Pancreas (tissue), 10 donors: Measurements from ENCODE around the gene SLC26A11. TPM values are rescaled to one million over a fixed set of nuclear protein-coding genes. Genes with fewer than 3 reads are reported as not detected.

Experiments used
- ATAC-seq, 4 donors: fragments of 200-7000 bp; cut with Tn5 transposase; one replicate each; pipeline versions ENCODE4 v1.8.0 to v1.9.1; 2020; ENCODE audit warnings: mild to moderate bottlenecking in 4 of 4, moderate library complexity in 4 of 4
- DNase-seq, 6 donors: peaks; one replicate each; pipeline ENCODE4 v3.0.0-alpha.2; 2020
- FAIRE-seq: peaks from 2 replicates; lab custom pipeline; 2012; peaks lifted over from hg19 to GRCh38; lab: Jason Lieb, UNC
- H3K27ac ChIP-seq, 4 donors: fragments of 200-600 bp; sonication (generic); 1 replicate in 3 of 4; 2 replicates in 1 of 4; pipeline versions ENCODE4 v1.5.0 to v1.8.0; 2020
- H3K27me3 ChIP-seq, 4 donors: fragments of 200-600 bp; one replicate each; pipeline ENCODE4 v1.8.0; 2021
- H3K36me3 ChIP-seq, 3 donors: fragments of 200-600 bp; sonication (generic) in 1 of 3; one replicate each; pipeline versions ENCODE4 v1.5.0 to v1.8.0; 2020 to 2021
- H3K4me1 ChIP-seq, 3 donors: fragments of 200-600 bp; one replicate each; pipeline ENCODE4 v1.8.0; 2021
- H3K4me3 ChIP-seq, 4 donors: fragments of 200-600 bp; sonication (generic) in 2 of 4; one replicate each; pipeline versions ENCODE4 v1.5.0 to v1.8.0; 2020 to 2021
- H3K9me3 ChIP-seq, 4 donors: fragments of 200-600 bp; one replicate each; pipeline ENCODE4 v1.8.0; 2021
- CTCF ChIP-seq, 4 donors: fragments of 200-600 bp; sonication (generic) in 3 of 4; IDR thresholded peaks; one replicate each; pipeline versions ENCODE4 v1.5.0 to v1.8.0; 2021; ENCODE audit warnings: antibody characterized with exemption in 4 of 4
- WGBS, 2 donors: extraction: QIAGEN DNeasy Blood & Tissue Kit; methylation state at CpG; one replicate each; pipeline ENCODE4 v1.1.7; 2013; 5-methylcytosine and 5-hydroxymethylcytosine counted together
- intact Hi-C, 3 donors: fragments of 100-400 bp; cut with DNase I; formaldehyde crosslinking; loops; one replicate each; pipeline versions ENCODE4 v1.11.1 to v1.14.2; 2022
- polyA plus RNA-seq, 2 donors: library from polyadenylated mRNA; stranded (reverse); fragments of 200-250 nt; gene quantifications; one replicate each; pipeline ENCODE4 v1.2.3, GENCODE V29; 2013
- total RNA-seq, 6 donors: library from RNA; stranded (reverse); fragmentation: NEBNext Ultra II Directional in 4 of 6; extraction: Animal tissue kit (Norgen Biotek cat#: 25700) in 4 of 6; gene quantifications; one replicate each; pipeline versions ENCODE4 v1.2.1 to v1.2.4, GENCODE V29; 2021 to 2023
- donor health status: healthy with polysubstance abuse.
- donor health status: DM: no; HTN: no; CAD: no; lungs with moderate emphysema.
- donor health status: DM: no; HTN: no; CAD: no.
- donor health status: control.
- donor health status: control.
- donor health status: Bipolar disorder and iron deficiency.
- donor health status: DM: yes; HTN: yes; CAD: no.
- donor health status: DM: no; HTN: no; CAD: no.
- donor health status: DM: no; HTN: no; CAD: no.
- donor health status: DM: yes; HTN: yes; CAD: no.

The SLC26A11 gene
- total and polyA plus RNA-seq, 8 donors = 5.1 to 23.6 (median 8.8) TPM

- peak; percentile 69 to 84 (median 77) for ATAC-seq
- no peaks in the 10 kb centered on the region for H3K27me3 ChIP-seq
- no peak for TF ChIP-seq CTCF (IDR thresholded peaks at IDR 0.05)
- no peak for FAIRE-seq
- intact Hi-C loops = no loop called here
- no peaks in the 10 kb centered on the region for H3K9me3 ChIP-seq
- peak overlapping the region; percentile 58 to 98 (median 70) for H3K4me3 ChIP-seq
- peak overlapping the region; percentile 67 to 76 (median 71) for H3K27ac ChIP-seq
- 22 to 27% methylated on average over 15 of the region's 15 CpGs for WGBS, 2 donors
- peaks cover 0 to 2% (median 0%) of the 10 kb centered on the region in 3 donors for H3K4me1 ChIP-seq
- H3K36me3 ChIP-seq = no peaks in the 10 kb centered on the region
- peak; percentile 59 to 87 (median 74) for DNase-seq
Measured at GRCh38 chr17:80219013-80219762, 1.0 kb upstream of the SLC26A11 start.

GRCh38 chr17:80219763-80220053, 519 bp upstream of the SLC26A11 start:
- peak overlapping the region; percentile 67 to 76 (median 71) for H3K27ac ChIP-seq
- ATAC-seq = peak in 2 of 4 donors; percentile 10 to 11
- no peaks in the 10 kb centered on the region for H3K36me3 ChIP-seq
- 1 to 4% methylated on average over 4 to 5 of the region's 5 CpGs for WGBS, 2 donors
- no peak for TF ChIP-seq CTCF (IDR thresholded peaks at IDR 0.05)
- no peaks in the 10 kb centered on the region for H3K27me3 ChIP-seq
- DNase-seq = peak in 1 of 6 donors; percentile 72
- peak overlapping the region; percentile 58 to 98 (median 70) for H3K4me3 ChIP-seq
- peaks cover 0 to 2% (median 0%) of the 10 kb centered on the region in 3 donors for H3K4me1 ChIP-seq
- no peak for FAIRE-seq
- intact Hi-C loops = no loop called here
- H3K9me3 ChIP-seq = no peaks in the 10 kb centered on the region

- intact Hi-C loops = no loop called here
Measured at GRCh38 chr17:80220736-80221215, 549 bp downstream of the SLC26A11 start.

GRCh38 chr17:80221351-80222105, 1.3 kb downstream of the SLC26A11 start:
- no peak for TF ChIP-seq CTCF (IDR thresholded peaks at IDR 0.05)
- Histone ChIP-seq H3K4me3 (peak overlapping the region in 2 of 4 donors; percentile 64 to 98), H3K4me1 (peaks cover 0 to 2% (median 0%) of the 10 kb centered on the region in 3 donors), H3K9me3 (no peaks in the 10 kb centered on the region), H3K27ac (no peak overlapping the region), H3K36me3 (no peaks in the 10 kb centered on the region), H3K27me3 (no peaks in the 10 kb centered on the region)
- FAIRE-seq (no peak), ATAC-seq (no peak), DNase-seq (peak in 2 of 6 donors; percentile 28 to 74)
- intact Hi-C loops = no loop called here
- 84 to 85% methylated on average over 28 to 29 of the region's 29 CpGs for WGBS, 2 donors

More at GRCh38 chr17:80220736-80221215, 549 bp downstream of the SLC26A11 start:
- peaks cover 0 to 2% (median 0%) of the 10 kb centered on the region in 3 donors for H3K4me1 ChIP-seq
- H3K36me3 ChIP-seq = no peaks in the 10 kb centered on the region
- TF ChIP-seq CTCF (IDR thresholded peaks at IDR 0.05) = no peak
- peak; percentile 20 to 51 (median 31) for ATAC-seq
- H3K27ac ChIP-seq = peak overlapping the region in 3 of 4 donors; percentile 67 to 71 (median 71)
- WGBS, 2 donors = 5 to 7% methylated on average over 33 to 41 of the region's 41 CpGs
- H3K4me3 ChIP-seq = peak overlapping the region; percentile 58 to 98 (median 70)
- no peaks in the 10 kb centered on the region for H3K9me3 ChIP-seq
- no peaks in the 10 kb centered on the region for H3K27me3 ChIP-seq
- DNase-seq = peak in 3 of 6 donors; percentile 26 to 63 (median 59)
- no peak for FAIRE-seq
